ENCODE results near the gene SLC13A5. TPM values are rescaled to one million over a fixed set of nuclear protein-coding genes. Genes with fewer than 3 reads are reported as not detected.

SLC13A5 gene
- total and polyA plus RNA-seq, 9 of the 15 experiments (the other 6 are each of a cell fraction or from before 2014, with no cell fraction given) = 0.04 TPM; not detected in 8

DNA sequence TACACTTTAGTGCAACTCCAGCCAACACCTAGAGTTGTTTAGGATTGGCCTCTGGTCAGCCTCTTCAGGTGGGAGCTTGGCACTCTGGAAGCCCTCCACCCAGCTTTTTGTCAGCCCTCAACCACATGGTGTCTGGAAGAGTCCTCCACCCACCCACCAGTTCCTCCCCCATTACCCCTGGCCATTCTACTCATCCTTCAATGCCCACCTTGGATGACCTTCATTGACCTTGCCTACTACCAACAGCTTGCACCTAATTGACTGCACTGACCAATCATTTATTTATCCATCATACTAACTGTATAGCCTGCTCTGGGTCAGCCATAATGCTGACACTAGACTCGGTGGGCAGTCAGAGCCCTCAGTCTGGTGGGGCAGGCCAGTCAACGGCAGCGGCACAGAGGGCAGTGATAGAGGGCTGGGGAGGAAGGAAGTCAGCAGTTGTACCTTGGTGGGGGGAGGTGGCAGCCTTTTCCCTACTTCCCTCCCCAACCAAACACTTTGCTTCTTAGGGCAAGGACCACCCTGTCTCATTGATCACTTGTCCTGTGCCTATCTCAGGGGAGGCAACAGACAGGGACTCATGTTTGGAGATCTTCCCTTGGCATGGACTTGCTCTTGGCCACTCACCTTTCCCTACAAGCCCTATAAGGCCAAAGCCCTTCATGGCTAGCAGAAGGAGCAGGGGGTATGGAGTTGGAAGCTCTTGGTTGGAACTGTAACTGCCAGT lies 29.3 kb downstream of the SLC13A5 start (continued):
- TF ChIP-seq, protein P1, sequence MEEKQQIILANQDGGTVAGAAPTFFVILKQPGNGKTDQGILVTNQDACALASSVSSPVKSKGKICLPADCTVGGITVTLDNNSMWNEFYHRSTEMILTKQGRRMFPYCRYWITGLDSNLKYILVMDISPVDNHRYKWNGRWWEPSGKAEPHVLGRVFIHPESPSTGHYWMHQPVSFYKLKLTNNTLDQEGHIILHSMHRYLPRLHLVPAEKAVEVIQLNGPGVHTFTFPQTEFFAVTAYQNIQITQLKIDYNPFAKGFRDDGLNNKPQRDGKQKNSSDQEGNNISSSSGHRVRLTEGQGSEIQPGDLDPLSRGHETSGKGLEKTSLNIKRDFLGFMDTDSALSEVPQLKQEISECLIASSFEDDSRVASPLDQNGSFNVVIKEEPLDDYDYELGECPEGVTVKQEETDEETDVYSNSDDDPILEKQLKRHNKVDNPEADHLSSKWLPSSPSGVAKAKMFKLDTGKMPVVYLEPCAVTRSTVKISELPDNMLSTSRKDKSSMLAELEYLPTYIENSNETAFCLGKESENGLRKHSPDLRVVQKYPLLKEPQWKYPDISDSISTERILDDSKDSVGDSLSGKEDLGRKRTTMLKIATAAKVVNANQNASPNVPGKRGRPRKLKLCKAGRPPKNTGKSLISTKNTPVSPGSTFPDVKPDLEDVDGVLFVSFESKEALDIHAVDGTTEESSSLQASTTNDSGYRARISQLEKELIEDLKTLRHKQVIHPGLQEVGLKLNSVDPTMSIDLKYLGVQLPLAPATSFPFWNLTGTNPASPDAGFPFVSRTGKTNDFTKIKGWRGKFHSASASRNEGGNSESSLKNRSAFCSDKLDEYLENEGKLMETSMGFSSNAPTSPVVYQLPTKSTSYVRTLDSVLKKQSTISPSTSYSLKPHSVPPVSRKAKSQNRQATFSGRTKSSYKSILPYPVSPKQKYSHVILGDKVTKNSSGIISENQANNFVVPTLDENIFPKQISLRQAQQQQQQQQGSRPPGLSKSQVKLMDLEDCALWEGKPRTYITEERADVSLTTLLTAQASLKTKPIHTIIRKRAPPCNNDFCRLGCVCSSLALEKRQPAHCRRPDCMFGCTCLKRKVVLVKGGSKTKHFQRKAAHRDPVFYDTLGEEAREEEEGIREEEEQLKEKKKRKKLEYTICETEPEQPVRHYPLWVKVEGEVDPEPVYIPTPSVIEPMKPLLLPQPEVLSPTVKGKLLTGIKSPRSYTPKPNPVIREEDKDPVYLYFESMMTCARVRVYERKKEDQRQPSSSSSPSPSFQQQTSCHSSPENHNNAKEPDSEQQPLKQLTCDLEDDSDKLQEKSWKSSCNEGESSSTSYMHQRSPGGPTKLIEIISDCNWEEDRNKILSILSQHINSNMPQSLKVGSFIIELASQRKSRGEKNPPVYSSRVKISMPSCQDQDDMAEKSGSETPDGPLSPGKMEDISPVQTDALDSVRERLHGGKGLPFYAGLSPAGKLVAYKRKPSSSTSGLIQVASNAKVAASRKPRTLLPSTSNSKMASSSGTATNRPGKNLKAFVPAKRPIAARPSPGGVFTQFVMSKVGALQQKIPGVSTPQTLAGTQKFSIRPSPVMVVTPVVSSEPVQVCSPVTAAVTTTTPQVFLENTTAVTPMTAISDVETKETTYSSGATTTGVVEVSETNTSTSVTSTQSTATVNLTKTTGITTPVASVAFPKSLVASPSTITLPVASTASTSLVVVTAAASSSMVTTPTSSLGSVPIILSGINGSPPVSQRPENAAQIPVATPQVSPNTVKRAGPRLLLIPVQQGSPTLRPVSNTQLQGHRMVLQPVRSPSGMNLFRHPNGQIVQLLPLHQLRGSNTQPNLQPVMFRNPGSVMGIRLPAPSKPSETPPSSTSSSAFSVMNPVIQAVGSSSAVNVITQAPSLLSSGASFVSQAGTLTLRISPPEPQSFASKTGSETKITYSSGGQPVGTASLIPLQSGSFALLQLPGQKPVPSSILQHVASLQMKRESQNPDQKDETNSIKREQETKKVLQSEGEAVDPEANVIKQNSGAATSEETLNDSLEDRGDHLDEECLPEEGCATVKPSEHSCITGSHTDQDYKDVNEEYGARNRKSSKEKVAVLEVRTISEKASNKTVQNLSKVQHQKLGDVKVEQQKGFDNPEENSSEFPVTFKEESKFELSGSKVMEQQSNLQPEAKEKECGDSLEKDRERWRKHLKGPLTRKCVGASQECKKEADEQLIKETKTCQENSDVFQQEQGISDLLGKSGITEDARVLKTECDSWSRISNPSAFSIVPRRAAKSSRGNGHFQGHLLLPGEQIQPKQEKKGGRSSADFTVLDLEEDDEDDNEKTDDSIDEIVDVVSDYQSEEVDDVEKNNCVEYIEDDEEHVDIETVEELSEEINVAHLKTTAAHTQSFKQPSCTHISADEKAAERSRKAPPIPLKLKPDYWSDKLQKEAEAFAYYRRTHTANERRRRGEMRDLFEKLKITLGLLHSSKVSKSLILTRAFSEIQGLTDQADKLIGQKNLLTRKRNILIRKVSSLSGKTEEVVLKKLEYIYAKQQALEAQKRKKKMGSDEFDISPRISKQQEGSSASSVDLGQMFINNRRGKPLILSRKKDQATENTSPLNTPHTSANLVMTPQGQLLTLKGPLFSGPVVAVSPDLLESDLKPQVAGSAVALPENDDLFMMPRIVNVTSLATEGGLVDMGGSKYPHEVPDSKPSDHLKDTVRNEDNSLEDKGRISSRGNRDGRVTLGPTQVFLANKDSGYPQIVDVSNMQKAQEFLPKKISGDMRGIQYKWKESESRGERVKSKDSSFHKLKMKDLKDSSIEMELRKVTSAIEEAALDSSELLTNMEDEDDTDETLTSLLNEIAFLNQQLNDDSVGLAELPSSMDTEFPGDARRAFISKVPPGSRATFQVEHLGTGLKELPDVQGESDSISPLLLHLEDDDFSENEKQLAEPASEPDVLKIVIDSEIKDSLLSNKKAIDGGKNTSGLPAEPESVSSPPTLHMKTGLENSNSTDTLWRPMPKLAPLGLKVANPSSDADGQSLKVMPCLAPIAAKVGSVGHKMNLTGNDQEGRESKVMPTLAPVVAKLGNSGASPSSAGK (IDR thresholded peaks at IDR 0.05) = no peak
